Skeletal muscle satellite cell (primary cell): ENCODE measurements around the gene NFATC2.
"Not testable (repeated sequence)": the region's sequence is repeated elsewhere in the genome, so short reads cannot be mapped to it uniquely, and the experiment has no call there.

Source experiments
- H3K27me3 ChIP-seq: 2 replicates; pipeline ENCODE4 v1.7.0; 2013; ENCODE audit warnings: low read length; ENCODE audit not compliant: control insufficient read depth, insufficient read depth
- H3K36me3 ChIP-seq: 2 replicates; pipeline ENCODE4 v1.7.0; 2013; ENCODE audit warnings: mild to moderate bottlenecking, control low read depth, low read length; ENCODE audit not compliant: insufficient read depth
- H3K4me1 ChIP-seq: 2 replicates; pipeline ENCODE4 v1.7.0; 2013; ENCODE audit warnings: low read length; ENCODE audit not compliant: control insufficient read depth, insufficient read depth
- H3K4me2 ChIP-seq: 2 replicates; pipeline ENCODE4 v1.7.0; 2013; ENCODE audit warnings: mild to moderate bottlenecking, low read length
- H3K4me3 ChIP-seq: 2 replicates; pipeline ENCODE4 v1.7.0; 2013; ENCODE audit warnings: low read length
- H3K9ac ChIP-seq: 2 replicates; pipeline ENCODE4 v1.7.0; 2013; ENCODE audit warnings: mild to moderate bottlenecking, low read depth, low read length, moderate library complexity
- H3K9me3 ChIP-seq: replicated peaks from 2 replicates; pipeline ENCODE4 v1.7.0; 2013; ENCODE audit warnings: mild to moderate bottlenecking, control low read depth, low read length

Gene NFATC2

DNA sequence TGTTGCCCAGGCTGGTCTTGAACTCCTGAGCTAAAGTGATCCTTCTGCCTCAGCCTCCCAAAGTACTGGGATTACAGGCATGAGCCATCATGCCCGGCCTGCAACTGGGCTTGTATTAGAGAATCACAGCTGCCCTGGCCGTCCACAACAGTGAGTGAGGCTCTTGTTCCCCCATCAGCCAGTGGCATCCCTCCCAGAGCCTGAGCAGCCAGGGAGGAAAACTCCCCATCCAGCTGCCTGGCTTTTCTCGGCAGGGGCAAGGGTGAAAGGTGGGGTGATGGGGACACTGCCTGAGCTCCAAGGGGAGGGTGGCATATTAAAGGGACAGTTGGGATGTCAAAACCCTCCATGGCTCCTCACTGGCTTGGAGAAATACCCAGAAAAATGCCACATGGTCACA, 185.6 kb downstream of the NFATC2 start:
- H3K36me3 ChIP-seq = no peaks in the 10 kb centered on the region
- peaks cover 59% of the 10 kb centered on the region for H3K4me1 ChIP-seq
- H3K4me3 ChIP-seq = no peak overlapping the region
- peak overlapping the region; percentile 3 for H3K9ac ChIP-seq
- H3K27me3 ChIP-seq = no peaks in the 10 kb centered on the region
- H3K9me3 ChIP-seq = peaks cover 3% of the 10 kb centered on the region
- H3K4me2 ChIP-seq = no peak overlapping the region

DNA sequence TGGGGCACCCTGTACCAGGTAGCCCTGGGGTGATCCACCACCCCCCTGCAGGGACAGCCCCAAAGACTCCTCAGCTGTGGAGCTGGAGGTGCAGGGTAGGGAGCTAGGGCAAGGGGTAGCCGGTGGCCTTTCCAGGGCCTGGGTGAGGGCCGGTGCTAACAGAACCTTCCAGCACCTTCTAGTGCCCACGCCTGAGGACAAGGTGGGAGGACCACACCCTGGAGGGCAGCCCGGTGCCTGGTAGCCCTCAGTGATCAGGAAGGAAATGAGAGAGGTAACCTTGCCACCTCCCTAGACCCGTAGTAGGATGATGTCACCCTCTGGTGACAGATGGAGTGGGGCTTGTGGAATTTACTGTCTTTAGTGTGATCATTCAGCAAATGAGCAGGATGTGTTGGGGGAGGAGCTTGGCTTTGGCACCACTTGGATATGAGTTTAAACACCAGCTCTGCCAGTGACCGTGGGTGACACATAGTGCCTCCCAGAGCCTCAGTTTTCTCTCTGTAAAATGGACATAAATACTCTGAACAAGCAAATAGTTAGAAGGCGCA, 187.7 kb downstream of the NFATC2 start:
- H3K4me2 ChIP-seq = peak overlapping the region; percentile 50
- H3K4me3 ChIP-seq = no peak overlapping the region
- peaks cover 67% of the 10 kb centered on the region for H3K4me1 ChIP-seq

DNA sequence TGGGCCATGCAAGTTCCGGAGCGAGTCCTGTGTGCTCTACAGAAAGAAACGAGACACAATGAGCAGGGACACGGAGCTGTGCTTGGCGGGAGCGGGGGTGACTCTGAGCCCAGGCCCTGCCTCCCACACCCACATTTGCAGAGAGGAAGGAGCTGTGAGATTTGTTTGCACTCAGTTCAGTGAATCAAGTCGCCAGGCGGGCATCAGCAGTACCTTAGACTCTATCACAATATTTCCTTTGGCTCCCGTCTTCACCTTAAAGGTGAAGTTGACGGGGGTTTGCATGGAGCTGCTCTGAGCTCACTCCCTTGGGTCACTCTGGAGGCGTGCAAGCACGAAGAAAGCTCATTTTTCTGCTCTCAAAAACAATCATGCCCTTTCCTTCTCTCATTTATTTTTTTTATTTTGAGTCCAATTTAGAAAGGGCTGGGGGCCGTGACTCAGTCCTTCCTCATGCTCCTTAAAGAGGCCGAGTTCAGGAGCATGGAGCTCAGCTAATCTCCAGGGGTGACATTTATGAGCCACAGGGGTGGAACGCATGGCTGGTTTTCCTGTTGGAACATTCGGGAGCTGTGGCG, 188.2 kb downstream of the NFATC2 start:
- H3K9me3 ChIP-seq = no peaks in the 10 kb centered on the region
- H3K27me3 ChIP-seq = no peaks in the 10 kb centered on the region
- H3K4me3 ChIP-seq = no peak overlapping the region
- peak overlapping the region; percentile 50 for H3K4me2 ChIP-seq
- H3K36me3 ChIP-seq = no peaks in the 10 kb centered on the region
- peaks cover 69% of the 10 kb centered on the region for H3K4me1 ChIP-seq
- peak overlapping the region; percentile 80 for H3K9ac ChIP-seq

More for the DNA sequence above, 187.7 kb downstream of the NFATC2 start:
- Histone ChIP-seq H3K9ac (peak overlapping the region; percentile 80), H3K36me3 (no peaks in the 10 kb centered on the region), H3K9me3 (no peaks in the 10 kb centered on the region), H3K27me3 (no peaks in the 10 kb centered on the region)

DNA sequence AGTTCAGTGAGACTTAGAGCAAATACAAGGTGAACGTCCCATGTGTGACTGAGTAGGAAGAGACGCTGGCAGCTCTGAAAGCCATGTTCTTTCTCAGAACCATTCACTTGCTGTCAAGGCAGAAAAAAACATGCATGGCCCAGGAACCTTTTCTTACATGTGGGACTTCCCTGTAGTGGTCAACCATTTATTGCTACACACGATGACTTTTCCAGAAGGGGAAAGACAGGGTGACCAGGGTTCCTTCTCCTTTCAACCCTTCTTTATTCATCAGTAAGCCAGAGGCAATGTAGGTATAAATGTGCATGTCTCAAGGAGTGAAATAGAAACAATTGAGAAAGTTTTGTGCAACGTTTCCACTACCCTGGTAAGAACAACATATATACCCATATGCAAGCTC, 189.0 kb downstream of the NFATC2 start:
- no peaks in the 10 kb centered on the region for H3K9me3 ChIP-seq
- H3K27me3 ChIP-seq = no peaks in the 10 kb centered on the region
- H3K4me1 ChIP-seq = peaks cover 71% of the 10 kb centered on the region
- no peaks in the 10 kb centered on the region for H3K36me3 ChIP-seq
- no peak overlapping the region for H3K4me3 ChIP-seq
- H3K4me2 ChIP-seq = no peak overlapping the region
- H3K9ac ChIP-seq = peak overlapping the region; percentile 80

DNA sequence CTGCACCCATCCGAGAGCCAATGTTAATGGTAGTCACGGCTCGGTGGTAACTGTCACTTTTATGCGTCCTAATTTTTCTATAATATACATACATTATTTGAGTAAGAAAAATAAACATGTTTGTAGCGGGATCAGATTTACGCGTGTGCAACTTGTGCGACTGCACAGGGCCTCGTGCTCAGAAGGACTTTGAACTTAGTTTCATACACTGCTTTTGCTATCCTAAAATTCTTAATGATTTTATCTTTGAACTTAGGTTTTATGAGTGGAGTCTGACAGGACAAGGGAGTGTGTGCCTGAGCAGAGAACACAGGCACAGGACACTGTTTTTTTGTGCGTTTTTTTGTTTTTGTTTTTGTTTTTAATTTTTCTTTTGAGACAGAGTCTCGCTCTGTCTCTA, 189.7 kb downstream of the NFATC2 start:
- H3K4me2 ChIP-seq = no peak overlapping the region
- H3K36me3 ChIP-seq = no peaks in the 10 kb centered on the region
- no peak overlapping the region for H3K4me3 ChIP-seq
- no peaks in the 10 kb centered on the region for H3K9me3 ChIP-seq
- H3K27me3 ChIP-seq = no peaks in the 10 kb centered on the region
- peak overlapping the region; percentile 80 for H3K9ac ChIP-seq
- peaks cover 77% of the 10 kb centered on the region for H3K4me1 ChIP-seq

DNA sequence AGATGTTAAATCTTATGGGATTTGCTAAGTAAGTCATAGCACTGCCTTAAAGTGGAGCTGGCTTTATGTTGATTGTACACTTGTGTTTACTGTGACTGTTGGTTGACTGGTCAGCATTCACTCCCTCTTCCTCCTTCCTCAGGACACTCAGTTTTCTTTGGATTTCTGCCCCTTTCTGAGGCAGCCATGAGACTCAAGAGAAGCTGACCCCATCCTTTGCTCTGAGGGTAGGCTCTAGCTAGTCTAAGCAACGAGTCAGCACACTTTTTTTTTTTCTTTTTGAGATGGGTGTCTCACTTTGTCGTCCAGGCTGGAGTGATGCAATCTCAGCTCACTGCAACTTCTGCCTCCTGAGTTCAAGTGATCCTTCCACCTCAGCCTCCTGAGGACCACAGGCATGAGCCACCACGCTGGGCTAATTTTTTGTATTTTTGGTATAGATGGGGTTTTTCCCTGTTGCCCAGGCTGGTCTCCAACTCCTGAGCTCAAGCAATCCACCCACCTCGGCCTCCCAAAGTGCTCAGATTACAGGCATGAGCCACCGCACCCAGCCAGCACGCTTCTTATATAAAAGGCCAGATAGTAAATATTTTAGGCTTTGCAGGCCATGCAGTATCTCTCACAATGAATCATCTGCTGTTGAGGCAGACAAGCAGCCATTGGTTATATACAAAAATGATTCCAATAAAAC, 191.4 kb downstream of the NFATC2 start:
- Histone ChIP-seq H3K9me3 (no peaks in the 10 kb centered on the region), H3K4me1 (peaks cover 92% of the 10 kb centered on the region), H3K4me2 (peak overlapping the region; percentile 52), H3K27me3 (no peaks in the 10 kb centered on the region), H3K4me3 (peak overlapping the region; percentile 24), H3K9ac (peak overlapping the region; percentile 89), H3K36me3 (no peaks in the 10 kb centered on the region)

DNA sequence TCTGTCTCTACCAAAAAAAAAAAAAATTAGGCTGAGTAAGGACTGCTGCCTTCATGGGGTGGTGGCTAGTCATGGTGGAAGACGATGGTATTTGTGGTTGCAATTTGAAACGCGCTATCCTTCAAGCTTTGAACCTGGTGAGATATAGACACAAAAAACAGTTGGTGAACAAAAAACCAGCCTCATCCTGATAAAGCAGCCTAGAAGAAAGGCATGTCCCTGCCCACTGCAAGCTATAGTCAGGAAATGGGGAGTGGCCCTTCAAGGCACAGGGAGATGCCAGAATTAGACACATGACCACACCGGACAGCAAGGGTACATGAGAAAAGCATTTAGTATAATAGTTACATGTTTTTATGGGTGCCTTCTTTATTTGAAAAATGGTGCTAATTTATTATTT, 193.6 kb downstream of the NFATC2 start:
- Histone ChIP-seq H3K36me3 (no peaks in the 10 kb centered on the region), H3K4me3 (no peak overlapping the region), H3K27me3 (no peaks in the 10 kb centered on the region), H3K9me3 (no peaks in the 10 kb centered on the region), H3K9ac (no peak overlapping the region), H3K4me2 (no peak overlapping the region), H3K4me1 (peaks cover 87% of the 10 kb centered on the region)

DNA sequence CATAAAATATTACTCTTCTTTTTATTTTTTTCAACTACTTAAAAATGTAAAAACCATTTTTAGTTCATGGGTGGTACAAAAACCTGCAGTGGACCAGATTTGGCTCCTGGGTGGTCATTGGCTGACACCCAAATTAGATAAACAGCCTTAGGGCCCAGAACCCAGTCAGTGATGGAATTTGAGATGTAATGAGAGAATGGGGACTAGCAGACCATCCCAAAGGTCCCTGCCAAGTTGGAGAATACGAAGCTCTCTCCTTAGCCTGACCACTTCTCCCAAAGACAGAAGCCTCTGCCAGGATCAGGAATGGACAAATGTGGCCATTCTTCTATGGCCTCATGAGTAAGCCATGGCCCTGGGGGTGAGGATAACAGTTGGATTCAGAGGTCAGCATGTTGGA, 194.7 kb downstream of the NFATC2 start:
- peak overlapping the region; percentile 49 for H3K9ac ChIP-seq
- peaks cover 78% of the 10 kb centered on the region for H3K4me1 ChIP-seq
- H3K36me3 ChIP-seq = no peaks in the 10 kb centered on the region
- H3K4me3 ChIP-seq = no peak overlapping the region
- H3K9me3 ChIP-seq = no peaks in the 10 kb centered on the region
- no peaks in the 10 kb centered on the region for H3K27me3 ChIP-seq
- H3K4me2 ChIP-seq = no peak overlapping the region

DNA sequence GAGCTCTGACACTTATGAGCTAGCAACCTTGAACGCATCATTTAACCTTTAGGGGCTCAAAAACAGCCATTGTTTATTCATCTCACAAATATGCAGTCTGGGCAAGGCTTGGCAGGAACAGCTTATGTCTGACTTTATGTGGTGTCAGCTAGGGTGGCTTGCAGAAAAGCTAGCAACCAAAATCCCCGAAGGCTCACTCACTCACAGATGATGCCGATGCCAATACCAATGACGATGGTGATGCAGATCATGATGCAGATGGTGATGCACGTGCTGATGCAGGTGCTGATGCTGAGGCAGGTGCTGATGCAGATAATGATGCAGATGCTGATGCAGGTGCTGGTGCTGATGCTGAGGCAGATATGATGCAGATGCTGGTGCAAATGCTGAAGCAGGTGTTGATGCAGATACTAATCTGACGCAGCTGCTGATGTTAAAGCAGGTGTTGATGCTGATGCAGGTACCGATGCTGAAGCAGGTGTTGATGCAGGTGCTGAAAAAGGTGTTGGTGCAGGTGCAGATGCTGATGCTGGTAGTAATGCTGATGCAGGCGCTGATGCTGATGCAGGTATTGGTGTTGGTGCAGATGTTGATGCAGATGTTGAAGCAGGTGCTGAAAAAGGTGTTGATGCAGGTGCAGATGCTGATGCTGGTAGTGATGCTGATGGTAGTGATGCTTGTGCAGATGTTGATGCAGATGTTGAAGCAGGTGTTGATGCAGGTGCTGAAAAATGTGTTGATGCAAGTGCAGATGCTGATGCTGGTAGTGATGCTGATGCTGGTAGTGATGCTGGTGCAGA, 195.6 kb downstream of the NFATC2 start:
- H3K4me2 ChIP-seq = no peak overlapping the region
- no peaks in the 10 kb centered on the region for H3K27me3 ChIP-seq
- H3K36me3 ChIP-seq = no peaks in the 10 kb centered on the region
- H3K4me3 ChIP-seq = no peak overlapping the region
- H3K9ac ChIP-seq = peak overlapping the region; percentile 85
- H3K4me1 ChIP-seq = peaks cover 70% of the 10 kb centered on the region
- H3K9me3 ChIP-seq = no peaks in the 10 kb centered on the region

DNA sequence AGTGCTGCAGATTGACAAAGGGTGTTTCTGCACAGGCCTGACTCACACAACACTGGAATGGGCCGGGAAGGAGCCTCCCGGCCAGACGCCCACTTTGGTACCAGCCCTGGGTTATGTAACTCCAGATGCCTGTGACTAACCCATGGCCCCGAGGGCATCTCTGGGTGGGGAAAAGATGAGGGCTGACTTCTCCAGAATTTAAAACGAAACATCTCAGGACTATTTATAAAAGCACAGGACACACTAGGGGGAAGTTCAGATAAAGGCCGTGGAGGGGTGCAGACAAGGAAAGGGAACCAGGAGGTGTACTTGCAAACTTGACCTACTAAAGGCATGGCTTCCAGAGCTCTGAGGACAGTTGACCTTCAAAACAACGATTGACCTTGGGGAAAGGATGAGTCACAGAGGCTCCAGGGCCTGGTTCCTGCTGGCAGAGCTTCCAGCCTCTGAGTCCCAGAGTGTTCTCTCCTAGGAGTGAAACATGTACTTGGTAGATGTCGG, 196.9 kb downstream of the NFATC2 start:
- Histone ChIP-seq H3K4me1 (peaks cover 65% of the 10 kb centered on the region), H3K4me2 (peak overlapping the region; percentile 52), H3K4me3 (peak overlapping the region; percentile 28)

DNA sequence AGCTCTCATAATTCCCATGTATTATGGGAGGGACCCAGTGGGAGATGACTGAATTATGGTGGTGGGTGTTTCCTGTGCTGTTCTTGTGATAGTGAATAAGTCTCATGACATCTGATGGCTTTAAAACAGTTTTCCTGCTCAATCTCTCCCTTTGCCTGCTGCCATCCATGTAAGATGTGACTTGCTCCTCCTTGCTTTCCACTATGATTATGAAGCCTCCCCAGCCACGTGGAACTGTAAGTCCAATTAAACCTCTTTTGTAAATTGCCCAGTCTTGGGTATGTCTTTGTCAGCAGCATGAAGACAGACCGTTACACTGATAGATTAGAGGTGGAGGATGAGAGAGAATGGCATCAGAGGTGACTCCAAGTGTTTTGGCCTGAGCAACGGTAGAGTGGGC, 198.7 kb downstream of the NFATC2 start:
- H3K4me1 ChIP-seq = peaks cover 60% of the 10 kb centered on the region
- H3K27me3 ChIP-seq, H3K9me3 ChIP-seq, H3K36me3 ChIP-seq, H3K4me3 ChIP-seq, H3K9ac ChIP-seq, H3K4me2 ChIP-seq: not testable (repeated sequence)

More for the DNA sequence above, 196.9 kb downstream of the NFATC2 start:
- Histone ChIP-seq H3K9ac (peak overlapping the region; percentile 85), H3K9me3 (no peaks in the 10 kb centered on the region), H3K27me3 (no peaks in the 10 kb centered on the region), H3K36me3 (no peaks in the 10 kb centered on the region)
